ENCODE results near the gene TBC1D30.
"Not testable (repeated sequence)": the region's sequence is repeated elsewhere in the genome, so short reads cannot be mapped to it uniquely, and the experiment has no call there.

Gene TBC1D30

DNA sequence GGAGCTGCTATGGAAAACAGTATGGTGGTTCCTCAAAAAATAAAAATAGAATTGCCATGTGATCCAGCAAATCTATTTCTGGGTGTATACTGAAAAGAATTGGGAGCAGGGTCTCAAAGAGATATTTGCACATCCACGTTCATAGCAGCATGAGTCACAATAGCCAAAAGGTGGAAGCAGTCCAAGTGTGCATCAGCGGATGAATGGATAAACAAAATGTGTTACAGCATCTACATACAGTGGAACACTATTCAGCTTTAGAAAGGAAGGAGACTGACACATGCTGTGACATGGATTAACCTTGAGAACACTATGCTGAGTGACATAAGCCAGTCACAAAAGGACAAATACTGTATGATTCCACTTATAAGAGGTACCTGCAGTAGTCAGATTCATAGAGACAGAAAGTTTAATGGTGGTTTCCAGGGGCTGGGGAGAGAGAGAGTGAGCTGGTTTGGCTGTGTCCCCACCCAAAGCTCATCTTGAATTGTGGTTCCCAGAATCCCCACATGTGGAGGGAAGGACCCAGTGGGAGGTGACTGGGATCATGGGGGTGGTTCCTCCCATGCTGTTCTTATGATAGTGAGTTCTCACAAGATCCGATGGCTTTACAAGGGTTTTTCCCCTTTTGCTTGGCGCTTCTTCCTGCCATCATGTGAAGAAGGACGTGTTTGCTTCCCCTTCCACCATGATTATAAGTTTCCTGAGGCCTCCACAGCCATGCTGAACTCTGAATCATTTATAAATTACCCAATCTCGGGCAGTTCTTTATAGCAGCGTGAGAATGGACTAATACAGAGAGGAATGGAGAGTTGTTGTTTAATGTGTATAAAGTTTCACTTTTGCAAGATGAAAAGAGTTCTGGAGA is 17.6 kb upstream of the TBC1D30 start:
- no peak for DNase-seq

DNA sequence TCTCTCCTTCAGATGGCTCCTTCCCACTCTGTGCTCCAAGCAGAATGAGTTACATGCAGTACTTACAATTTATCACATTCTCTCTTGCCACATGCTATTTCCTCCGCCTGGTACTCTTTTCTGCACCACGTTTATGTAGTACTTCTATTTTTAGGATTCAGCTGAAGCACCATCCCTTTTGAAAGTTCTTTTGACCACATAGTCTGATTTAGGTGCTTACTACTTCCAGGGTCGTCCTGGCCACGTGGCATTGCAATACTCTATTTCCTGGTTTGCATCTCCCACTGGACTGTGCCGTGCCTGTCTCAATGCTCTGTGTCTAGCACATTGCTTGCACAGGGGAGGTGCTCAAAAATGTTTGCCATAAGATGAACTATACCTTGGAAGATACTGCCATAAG is 16.3 kb upstream of the TBC1D30 start:
- no peak for DNase-seq

DNA sequence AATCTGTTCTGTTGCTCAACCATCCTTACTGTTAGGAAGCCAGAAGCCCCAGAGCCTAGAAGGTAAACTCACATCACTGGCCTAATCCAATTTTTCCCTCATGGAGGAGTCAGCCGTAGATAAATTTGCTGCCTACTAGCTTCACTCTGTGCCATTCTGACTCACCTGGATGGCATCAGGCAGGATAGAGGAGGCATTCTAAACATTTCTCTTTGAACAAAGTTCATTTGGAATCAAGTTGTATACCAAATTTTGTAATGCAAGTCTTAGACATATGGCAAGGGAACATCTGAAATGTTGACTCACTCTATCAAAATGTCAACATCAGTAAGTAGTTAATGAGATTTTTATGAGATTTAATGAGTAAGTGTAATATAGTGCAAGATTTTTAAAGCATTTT is 13.6 kb upstream of the TBC1D30 start:
- DNase-seq, result no peak

DNA sequence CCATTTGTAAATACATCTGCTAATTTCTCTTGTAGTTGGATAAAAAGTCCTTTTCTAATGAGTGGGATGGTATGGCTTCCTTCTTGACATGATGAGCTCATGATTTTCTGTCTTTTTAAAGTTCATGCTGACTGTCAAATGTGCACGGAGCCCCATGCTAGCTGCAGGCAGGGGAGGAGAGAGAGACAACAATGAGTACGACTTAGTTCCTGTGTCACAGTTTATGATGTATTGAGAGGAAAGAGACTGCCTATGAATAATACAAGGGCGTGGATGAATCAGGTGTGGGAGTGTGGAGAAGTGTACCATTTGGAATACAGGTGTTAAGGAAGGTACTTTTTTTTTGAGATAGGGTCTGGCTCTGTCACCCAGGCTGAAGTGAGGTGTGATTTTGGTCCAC is 10.7 kb upstream of the TBC1D30 start:
- no peak for DNase-seq

DNA sequence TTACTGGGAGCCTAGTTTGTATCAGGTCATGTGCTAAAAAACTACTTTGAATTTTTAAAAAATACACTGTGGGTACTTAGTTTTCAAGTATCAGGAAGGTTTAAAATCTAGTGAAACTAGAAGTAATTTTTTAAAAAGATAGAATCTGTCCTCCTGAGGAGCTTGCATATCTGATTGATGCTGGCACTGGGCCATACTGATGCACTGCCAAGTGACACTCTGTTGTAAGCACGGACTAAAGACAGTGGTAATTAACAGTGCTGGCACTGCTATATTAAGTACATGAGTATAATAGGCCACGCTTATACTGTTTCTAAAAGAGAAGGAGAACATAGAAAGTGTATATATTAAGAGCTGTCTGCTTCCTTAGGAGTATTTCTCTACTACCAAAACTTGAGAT is 10.0 kb upstream of the TBC1D30 start:
- DNase-seq, result no peak

DNA sequence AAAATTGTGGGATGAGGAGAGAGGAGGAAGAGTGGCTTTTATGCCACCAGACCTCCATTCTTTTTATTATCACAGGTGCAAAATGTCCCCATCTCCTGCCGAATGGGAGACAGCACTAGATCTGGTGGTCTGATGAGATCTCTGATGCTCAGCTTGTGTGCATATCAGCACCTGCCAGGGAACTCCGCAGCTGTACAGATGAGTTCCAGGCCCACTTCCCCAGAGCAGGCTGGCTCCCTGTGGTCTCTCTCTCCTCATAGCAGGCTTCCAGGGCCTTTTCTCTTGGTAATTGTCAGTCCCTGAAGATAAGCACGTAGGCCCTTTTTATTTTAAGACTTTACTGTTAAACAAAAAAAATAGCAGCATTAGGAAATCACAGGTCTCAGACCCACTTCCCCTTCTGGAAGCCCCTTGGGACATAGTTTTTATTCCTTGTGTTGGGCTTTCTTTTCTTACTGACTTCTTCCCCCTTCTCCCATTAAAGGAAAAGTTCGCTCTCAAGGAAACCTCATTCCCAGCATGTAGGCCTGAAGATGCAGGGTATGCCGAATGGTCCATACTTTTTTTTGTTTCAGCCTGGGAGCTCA is 4.5 kb upstream of the TBC1D30 start:
- no peak for DNase-seq

DNA sequence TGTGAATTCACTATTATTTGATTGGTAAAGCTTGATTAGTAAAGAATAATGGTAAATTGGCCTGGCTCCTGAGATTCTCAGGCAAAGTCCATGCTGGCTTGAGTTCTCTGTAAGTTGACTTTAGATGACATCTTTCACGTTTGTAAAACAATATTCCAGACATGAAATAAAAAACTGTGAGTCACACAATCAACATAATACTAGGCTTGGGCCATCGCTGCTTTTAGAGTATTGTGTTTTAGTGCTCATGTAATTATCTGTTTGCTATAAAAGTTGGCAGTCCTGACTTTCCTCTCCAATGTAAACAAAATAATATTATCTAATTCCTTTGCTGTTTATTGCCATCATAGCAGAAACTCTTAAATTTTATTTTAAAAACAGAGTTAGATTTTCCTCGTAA is 3.9 kb upstream of the TBC1D30 start:
- DNase-seq, result no peak

DNA sequence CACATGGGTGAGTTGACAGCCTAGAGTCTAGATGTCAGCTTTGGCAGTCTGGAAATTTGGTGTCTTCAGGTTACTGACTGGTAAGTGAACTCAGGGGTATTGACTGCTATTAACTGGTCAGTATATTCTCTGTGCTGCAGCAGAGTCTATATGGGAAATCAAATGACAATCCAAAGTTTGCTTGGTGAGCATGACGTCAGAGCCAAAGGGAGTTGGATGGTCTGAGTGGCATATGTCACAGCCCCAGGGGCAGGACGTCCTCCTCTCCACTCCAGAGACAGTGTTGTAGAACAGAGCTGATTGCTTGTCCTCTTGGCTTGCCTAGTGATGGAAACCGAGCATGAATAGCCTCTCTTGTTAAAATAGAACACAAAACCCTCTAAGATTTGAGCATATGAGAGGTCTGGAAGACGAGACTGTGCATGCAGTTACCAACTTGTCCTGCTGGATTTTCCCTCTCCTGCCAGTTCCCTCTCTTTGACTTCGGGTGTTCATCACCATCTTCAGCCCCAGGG is 3.3 kb upstream of the TBC1D30 start:
- no peak for DNase-seq

DNA sequence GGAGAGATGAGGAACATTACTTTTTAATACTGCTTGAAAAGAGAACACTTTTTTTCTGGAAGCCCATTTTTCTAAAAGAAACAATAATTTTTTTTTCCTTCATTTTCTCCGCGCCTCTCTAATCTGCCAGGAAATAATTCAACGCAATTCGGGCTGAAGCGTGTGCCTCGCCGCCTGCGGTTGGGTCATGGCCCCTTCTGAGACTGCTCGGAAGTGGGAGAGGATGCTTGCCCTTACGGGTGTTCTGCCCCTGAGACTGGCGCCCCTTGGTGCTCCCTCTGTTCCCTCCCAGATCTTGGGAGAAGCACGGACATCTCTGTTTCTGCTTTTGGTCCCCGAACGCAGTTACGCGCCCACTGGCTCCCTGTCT is 332 bp upstream of the TBC1D30 start:
- DNase-seq, result no peak

DNA sequence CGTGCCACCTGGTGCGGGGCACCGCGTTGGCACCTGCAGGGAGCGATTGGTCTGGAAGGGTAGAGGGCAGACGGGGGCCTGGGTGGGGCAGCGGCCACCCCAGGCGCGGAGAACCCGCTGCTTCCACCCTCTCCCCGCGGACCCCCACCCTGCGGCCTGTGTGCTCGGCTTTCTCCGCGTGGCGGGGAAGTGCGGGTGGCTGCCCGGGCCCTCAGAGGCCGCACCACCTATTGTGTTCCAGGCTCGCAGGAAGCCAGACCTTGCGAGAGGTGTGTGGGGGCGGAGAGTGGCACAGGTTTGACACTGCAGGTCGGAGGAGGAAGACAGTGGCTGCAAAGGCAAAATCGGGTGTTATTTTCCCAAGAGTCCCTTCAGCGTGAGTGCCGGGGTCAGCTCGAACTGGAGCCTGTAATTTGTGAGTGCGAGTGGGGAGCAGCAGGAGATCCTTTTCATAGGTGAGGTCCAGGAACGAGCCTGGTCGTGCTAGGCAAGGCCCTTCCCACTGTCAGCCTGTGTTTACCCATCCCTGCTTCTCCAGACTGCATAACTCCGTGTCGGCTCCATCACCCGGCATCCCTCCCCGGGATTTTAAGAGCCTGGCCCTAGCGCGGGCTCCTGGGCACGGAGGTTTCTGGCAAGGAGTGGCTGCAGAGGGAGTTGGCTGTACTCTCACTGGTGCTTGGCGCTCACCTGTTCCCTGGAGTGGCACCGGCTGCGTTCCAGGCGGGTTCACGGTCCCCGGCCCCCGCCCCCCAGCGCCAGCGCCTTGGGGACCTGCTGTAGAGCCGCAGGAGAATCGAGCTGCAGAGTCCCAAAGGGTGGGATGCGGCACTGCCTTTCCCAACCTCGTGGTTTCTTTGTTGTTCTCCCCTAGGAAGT is 935 bp downstream of the TBC1D30 start:
- DNase-seq, result no peak

DNA sequence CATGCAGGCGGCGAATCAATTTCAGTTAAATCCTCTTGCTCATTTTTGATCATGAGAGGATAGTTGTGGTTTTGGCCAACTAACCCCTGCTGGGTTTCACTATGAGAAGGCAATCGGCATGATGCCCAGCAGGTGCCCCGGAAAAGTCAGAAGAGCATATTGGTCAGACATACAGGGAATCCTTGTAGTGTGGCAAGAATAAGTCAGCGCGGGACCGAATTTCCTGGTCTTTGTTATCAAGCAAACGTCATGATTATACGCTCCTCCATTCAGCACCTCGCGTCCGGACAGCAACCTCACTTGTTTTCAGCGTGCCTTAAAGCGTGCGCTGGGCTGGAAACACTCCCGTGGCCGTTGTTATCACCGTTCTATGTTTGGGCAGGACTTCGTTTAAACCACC is 1.8 kb downstream of the TBC1D30 start:
- no peak for DNase-seq

DNA sequence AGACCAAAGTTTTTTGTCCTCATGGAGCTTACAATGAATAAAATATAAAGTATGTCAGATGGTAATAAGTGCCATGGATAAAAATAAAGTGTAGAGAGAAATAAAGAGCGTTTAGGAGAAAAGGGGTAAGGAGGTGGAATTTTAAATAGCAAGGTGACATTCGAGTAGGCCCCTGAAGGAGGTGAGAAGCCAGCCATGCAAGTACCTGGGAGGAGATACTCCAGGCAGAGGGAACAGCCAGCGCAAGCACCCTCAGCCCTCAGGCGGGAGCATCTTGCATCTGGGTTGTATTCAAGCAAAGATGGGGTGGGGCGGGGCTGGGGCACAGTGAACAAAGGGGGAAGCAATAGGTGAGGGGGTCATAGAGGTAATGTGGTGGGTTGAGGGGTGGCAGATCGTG is 4.3 kb downstream of the TBC1D30 start:
- DNase-seq, result no peak

DNA sequence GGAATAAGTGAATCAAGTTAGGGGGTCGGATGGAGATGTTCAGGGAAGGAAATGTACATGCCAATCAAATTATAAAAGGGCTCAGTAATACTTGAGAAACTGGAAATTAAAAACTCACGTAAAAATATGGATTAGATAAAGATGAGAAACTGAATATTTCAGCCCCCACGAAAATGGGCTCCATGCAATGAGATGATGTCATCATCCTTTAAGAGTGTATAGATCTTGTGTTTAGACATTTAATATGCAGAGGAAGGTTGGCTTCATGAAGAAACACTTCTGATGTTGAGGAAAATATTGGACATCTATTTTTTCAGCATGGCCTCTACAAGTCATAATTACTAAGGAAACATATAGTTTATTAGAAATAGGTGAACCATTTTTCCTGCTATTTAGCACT is 9.5 kb downstream of the TBC1D30 start:
- DNase-seq, result no peak

DNA sequence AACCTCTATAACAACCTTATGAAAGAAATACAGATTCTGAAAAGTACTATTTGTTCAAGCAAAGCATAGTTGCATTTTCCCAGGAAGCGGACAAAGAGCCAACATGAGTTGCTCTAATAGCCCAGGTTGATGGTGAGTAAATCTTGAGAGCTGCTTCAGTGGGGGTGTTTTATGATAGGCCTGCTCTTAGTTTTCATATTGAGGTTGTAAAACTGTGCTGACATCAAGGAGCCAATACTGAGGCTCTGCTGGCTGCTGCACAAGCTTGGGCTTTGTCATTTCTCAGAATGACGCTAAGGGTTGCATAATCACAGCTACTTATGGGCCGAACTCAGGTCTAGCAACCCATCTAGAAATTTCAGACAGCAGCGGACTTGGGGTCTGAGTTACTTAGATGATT is 11.5 kb downstream of the TBC1D30 start:
- no peak for DNase-seq

DNA sequence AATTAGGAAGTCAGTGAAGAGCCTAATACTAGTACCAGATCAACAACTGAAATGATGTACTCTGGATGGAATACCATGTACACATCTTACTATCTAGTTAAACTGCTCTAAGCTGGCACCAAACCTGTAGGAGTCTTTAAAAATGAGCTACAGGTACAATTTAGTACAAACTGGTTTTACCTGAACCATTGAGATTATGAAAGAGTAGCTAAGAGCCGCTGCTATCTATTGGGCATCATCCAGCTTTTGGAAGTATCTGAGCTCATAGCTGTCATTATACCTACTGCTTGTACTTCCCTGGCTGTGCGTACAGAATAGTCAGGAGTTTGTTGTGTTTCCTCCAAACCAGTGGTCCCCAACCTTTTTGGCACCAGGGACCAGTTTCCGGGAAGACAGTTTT is 12.4 kb downstream of the TBC1D30 start:
- no peak for DNase-seq

DNA sequence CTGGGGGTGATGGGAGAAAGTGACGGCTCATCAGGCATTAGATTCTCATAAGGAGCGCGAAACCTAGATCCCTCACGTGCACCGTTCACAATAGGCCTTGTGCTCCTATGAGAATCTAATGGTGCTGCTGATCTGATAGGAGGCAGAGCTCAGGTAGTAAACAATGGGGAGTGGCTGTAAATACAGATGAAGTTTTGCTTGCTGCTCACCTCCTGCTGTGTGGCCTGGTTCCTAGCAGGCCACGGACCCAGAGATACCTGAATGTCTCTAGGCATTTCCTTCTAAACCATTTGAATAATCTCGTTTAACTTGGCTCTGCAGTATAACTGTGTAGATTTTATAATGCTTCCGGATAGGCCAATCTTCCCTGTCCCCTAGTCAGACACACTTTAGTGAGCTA is 13.0 kb downstream of the TBC1D30 start:
- no peak for DNase-seq

DNA sequence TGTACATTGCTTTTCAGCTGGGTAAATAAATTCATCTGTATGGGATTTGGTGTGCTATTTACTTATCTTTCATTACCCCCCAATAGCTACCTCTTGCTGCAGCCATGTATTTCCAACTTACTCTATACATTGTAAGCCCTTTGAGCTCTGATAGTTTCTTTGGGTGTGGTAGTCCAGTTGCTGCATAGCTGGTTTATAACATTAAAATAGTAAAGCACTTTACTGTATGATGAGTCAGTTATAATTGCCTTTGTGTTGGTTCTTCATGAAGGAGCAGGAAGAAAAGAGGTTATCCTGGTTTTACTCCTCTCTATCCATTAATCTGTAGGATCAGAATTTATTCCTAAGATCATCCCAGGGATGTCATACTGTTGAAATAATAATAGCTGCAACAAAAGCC is 15.7 kb downstream of the TBC1D30 start:
- no peak for DNase-seq

DNA sequence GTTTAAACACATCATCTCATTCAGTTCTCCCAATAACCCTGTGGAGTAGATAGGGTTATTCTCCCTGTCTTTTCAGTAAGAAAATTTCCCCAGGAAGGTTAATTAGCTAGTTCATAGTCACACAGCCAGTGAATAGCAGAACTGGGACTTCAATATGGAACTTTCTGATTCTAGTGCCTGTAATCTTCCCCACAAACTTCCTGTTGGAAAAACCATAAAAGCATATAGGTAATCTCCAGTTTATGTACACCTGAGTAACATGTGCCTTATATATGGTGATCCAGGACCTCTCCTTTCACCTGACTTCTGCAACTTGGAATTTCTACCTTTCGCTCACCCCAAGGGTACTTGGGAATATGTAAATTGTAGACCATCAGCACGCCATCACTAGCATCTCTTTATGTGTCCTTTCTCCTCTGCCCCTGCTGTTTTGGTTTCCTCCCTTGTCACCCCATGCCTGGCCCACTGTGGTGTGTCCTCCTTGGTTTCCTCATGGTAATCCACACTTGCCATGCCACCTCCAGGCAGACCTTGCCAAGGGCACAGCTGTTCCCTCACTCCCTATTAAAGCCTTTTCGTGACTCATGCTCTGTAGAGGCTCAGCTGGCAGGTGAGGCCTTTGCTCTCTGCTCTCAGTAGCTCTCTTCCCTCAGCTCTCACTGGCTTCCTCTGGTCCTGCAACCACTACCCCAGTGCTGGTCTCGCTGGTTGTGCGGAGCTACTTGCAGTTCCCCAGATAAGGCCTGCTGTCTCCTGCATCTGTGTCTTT is 16.7 kb downstream of the TBC1D30 start:
- no peak for DNase-seq

DNA sequence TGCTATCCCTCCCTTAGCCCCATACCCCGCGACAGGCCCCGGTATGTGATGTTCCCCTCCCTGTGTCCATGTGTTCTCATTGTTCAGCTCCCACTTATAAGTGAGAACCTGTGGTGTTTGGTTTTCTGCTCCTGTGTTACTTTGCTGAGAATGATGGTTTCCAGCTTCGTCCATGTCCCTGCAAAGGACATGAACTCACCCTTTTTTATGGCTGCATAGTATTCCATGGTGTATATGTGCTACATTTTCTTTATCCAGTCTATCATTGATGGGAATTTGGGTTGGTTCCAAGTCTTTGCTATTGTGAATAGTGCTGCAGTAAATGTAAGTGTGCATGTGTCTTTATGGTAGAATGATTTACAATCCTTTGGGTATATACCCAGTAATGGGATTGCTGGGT is 24.0 kb downstream of the TBC1D30 start:
- DNase-seq, result not testable (repeated sequence)

DNA sequence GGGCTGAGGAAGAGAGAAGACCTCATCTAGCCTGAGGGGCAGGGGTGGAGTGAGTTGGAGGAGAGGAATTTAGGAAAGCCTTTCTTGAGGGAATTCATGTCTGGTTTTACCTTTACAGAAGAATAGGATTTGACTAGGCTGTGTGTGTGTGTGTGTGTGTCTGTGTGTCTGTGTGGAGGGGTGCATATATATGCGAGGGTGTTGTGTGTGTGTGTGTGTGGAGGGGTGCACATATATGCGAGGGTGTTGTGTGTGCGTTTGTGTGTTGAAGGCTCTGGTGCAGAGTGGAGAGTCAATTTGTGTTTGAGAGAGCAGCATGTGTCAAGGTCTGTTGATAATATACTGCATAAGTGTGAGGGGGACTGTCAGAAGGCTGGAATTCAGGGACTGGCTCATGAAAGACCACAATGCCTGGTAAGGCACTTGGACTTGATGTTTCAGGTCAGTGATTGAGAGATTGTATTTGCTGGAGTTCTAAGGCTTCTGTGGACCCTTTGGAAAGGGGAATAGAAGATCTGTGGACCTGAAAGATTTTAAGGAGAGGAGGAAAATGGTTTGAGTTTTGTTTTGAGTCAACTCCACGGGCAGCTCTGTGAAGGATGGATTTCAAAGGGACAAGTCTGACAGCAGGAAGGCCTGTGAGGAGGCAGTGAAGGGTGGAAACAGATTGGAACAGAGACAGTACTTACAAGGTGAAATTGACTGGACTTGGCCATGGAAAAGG is 34.6 kb downstream of the TBC1D30 start:
- DNase-seq, result no peak

DNA sequence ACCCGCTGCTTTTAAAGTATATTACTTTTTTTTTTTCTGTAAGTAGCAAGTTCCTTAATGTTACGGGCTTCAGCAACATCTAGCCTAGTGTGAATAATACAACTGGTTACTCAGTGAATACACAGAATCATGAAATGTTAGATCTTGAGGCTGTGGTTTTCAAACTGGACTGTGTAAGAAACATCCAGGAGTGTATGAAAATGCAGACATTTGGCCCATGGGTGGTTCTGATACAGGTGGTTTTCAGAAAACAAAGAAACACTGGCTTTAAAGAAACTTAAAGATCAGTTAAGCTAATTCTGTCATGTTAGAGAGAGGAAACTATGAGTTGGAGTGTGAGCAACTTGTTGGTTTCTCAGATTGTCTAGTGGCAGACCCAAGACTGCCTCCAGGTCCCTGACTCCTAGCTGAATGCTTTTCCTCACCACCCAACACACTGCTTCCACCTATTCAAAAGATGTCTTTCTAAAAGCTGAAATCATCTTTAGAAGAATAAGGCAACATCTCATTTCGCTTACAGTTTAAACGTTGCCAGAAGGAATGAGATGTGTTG is 36.1 kb downstream of the TBC1D30 start:
- no peak for DNase-seq

DNA sequence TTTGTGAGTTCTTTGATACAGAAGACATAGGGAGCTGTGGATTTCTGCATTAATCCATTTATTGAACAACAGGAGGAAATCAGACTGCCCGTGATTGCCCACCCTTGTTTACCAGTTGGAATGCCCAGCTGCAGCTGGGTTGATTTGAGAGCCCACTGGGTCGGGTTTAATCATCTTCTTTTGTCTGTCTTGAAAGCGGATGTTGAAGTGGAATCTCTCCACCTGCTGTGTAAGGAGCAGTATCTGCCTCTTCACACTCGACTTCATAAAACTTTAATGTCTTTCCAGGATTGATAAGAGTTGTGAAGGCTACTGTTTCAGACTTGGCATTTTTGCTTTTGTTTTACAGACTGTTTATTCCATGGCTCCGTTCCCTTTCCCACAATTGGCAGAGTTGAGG is 39.9 kb downstream of the TBC1D30 start:
- no peak for DNase-seq

Measured in GOT3 (cell line).